HUDEP-2 (cell line): ENCODE measurements around the gene REV3L.

ENCODE experiments used
- DNase-seq, 76 experiments: peaks; one replicate each; lab custom pipeline; 2025; ENCODE audit not compliant: unreplicated experiment in 76 of 76; lab: John Stamatoyannopoulos, UW

Gene REV3L

DNA sequence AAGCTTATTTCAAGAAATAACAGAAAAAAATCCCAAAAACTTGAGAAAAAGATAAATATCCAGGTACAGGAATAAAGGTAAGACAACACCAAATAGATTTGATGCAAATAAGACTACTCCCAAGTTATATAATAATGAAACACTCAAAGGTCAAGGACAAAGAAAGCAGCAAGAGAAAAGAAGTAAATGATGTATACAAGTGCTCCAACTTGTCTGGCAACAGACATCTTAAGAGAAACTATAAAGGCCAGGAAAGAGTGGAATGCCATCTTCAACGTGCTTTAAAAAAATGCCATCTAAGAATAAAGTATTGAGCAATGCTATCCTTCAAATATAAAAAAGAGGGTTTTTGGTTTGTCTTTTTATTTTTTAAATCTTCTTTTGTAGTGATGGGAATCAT, 54.2 kb downstream of the REV3L start:
- DNase-seq = no peak

DNA sequence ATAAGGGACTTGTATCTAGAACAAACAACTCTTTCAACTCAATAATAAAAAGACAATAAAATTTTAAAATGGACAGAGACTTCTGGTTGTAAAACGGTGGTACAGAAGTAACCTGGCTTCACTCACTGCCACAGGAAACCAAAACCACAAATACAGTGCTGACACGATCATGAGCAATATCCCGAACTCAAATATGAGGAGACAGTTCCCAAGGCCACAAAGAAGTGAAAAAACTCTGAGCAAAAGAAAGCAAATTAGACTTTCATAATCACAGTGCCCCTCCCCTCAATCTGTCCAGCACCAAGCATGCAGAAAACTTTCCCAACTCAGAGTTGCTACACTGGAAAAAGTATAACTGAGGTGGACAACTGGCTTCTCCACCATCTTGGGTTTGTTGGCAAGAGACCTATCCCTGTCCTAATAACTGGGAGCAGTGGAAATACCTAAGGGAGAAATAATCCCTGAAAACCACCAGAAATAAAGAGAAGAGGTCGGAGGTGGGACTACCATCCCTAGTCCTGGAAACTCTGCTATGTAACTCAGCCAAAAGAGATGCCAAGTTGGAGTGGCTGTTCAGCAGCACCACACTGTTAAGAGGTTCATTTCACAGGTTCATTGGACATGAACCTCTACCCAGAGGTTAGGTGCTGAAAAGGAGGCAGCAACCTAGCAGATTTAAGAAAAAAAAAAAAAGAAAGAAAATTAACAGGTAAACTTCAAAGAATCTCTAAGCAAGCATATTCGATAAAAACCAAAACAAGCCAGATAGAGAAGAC, 55.5 kb downstream of the REV3L start:
- DNase-seq = no peak

DNA sequence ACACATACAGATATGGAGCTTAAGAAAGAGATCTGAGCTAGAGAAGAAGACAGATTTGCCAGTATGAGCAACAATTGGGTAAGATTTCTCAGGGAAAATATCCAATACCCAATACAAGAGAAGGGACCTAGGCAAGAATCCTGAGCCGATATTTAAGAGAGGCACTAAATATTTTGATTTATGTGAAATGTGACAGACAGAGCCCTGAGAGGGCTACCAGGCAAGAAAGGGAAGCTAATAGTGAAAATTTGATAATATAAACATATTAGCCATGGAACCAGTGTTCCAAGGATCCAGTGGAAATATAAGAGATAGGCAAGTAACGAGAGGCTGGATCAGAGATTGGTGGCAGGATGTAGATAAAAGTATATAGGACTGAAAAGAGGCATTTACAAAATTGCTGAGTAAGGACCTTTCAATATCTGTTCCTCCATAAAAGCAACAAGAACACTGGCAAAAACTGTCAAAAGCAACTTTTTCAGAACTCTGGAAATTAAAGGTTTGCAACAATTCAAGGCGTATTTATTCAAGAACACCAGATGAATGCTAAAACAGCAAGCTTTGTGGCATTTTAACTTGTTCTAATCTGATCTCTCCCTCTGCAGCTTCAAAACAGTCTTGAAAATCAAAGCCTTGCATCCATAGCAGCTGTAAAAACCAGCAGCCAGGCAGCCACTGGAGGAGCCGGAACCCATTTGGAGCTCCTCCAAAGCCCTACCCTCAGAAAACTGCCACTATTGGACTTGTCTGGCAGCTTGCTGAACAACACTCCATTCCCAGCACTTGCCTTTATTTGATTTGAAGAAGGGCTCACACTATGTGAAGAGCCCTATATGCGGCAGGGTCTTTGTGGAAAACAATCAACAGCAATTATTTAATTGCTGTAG, 58.8 kb downstream of the REV3L start:
- DNase-seq = peak in 14 of 76 experiments; percentile 7 to 38 (median 19)

DNA sequence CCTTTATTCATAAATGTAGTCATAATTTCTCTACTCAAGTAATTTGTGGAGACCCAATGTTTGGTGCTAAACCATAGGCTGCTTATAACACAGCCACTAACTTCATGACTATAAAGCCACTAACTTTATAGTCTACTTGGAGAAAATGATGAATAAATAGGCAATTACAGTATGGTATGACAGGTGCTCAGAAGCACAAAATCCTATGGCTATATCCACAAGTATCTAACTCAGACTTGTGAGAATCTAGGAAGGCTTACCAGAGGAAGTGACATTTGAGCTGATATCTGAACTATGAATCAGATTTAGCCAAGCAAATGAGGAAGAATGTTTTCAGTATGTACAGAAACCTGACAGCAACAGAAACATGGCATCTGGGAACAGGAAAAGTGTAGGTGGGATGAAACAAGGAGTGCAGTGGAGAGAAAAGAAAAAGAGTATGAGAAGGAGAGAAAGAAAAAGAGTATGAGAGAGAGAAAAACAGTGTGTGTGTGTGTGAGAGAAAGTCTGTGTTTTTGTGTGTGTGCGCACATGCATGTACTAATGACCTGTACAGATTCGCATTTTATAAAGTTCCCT, 59.9 kb downstream of the REV3L start:
- no peak for DNase-seq

DNA sequence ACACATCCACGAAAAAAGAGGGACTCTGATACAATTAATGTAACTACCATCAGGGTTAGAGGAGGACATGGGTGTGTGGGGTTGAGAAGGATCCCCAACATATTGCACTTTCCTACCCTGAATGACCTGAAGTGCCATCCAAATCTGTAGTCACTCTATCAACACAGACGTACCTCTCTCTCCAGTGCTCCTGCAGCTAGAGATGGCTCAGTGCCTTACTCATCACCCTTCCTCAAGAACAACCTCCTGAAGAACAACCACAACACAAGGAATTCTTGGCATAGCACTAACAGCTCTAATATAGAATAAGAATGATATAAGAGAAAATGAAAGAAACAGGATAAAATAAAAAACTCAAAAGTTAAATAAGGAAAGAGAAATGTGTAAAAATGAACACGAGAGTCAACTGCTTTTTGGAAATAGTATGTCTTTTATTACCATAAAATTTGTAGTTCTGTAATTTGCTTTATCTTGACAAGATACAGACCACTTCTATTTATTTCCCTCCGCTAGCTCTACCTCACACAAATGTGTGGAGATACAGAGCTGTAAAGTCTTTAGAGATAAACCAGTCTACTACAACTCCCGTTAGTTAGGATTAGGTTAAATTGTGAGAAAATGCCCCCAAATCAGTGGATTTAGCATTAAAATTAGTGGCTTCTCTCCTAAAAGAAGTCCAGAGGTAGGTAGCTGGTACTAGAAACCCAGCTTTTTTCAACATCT, 63.9 kb downstream of the REV3L start:
- DNase-seq = no peak

DNA sequence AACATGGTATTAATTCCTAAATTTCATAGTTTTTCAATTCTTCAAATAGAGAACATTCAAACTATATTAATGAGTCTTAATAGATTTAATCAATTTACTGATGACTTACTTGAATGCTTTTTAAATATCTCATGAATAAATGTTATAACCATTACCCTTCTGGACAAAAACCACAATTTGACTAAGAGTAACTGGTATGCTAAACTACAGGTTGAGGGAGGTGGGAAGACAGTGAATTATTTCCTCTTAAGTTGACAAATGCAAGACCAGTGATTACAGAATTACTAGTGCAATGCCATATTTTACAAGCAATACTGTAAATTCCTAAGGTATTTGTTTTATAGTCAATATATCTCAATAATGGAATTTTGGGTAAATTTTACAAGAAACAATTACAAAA, 65.1 kb downstream of the REV3L start:
- DNase-seq = no peak

DNA sequence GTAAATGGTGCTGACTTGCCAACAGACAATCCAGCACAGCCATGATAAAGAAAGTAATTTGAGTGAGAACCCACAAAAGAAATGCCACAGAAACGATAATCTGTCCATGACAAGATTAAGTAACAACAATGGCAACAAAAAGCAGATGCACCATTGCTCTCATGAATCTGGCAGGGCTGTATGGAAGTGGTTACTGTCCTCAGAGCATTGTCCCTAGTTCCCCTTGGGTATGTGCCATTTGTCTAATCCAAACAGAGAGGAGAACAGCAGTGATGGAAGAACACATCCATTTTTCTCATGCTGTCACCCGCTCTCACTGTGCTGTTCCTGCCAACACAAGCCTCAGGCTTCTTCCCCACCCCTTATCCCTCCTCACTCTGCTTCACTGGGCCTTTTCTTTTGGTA, 65.8 kb downstream of the REV3L start:
- DNase-seq = peak in 42 of 76 experiments; percentile 2 to 85 (median 38)

DNA sequence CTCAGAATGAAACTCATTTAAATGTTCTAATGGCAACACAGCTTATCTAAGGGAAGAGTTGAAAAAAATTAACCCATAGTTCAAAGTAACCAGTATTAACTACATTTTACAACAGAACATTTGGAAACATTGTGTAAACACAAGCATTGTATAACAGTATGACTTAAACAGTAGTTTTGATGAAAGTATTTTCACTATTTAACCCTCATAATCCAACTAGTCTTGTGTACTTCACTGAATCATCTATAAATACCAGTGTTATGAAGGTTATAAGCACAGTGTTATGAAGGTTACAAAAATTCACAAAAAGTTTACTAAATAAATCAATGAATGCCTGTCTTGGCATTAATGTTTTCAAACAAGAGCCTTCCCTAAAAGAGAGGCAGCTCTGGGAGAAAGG, 66.5 kb downstream of the REV3L start:
- DNase-seq = no peak

DNA sequence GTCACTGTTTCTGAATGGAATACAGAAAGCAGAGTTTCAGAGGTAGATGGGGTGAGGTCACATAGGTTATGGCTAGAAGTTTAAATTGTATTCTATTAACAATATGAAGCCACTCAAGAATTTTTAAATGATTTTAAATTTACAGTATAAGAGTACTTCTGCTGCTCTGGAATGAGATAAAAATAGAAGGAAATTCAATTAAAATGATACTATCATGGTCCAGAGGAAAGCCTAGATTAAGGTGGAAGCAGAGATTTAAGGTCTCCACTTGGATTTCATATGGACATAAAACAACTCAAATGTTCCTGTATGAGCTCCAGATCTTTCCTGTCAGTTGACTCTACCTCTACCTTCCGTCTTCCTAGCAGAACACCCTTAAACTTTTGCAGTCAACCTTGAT, 68.6 kb downstream of the REV3L start:
- no peak for DNase-seq

DNA sequence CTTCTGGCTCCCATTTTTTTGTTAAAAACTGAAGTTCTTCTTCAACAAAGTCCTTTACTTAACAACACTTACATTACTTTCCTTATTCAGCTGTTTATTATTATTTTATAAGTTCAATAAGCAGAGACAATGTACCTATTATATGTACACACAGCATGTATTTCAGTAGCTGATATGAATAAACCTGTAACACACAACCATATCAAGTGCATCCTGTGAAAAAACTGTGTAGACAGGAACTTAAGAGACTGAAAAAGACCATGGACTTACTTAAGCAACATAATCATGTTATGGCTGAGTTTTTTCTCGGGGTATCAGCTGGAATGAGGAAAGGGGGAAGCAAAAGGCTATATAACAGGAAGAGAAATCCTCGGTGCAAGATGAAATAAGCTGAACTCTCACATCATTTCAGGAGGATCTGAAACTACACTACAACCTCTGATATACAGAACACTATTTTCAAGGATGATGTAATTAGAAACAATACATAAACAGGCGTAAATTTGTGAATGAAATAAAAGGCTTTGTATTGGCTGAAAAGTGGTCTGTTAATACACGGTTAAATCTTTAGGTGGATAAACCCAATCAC, 70.9 kb downstream of the REV3L start:
- DNase-seq = no peak

DNA sequence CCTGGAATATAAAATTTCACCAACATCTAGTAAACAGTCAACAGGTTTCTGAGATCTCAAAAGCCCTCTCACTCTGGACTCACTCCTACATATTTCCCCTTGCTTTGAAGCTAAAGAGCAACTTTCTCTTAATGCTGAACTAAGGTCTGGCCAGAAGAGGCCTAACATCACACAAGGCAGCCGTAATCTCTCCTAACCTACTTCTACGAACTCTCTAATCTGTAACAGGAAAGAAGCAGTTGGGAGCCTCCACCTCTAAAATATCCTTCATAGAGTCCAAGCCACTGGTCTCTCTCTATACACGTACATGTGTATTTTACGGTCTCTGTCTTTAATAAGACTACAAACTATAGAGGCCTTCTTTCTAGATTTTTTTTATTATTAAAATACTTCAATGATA, 72.0 kb downstream of the REV3L start:
- peak in 3 of 76 experiments; percentile 4 to 16 (median 15) for DNase-seq

DNA sequence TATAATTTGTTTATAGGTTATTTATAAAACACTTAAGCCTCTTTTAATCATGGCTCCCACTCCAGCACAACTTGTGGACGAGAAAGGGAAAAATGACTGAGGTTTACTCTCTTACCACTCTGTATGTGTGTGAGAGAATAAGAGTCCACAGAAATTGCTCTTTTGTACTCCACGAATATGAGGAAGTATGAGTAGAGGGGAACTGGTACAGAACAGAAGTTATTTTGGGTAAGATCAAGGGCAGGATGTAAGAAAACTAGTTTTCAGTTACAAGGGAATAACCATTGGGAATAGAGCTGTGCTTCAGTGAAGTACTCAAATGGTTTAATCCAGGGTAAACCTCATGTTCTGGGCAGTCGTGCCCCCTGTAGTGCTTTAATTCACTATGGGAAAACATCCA, 72.6 kb downstream of the REV3L start:
- DNase-seq = no peak

DNA sequence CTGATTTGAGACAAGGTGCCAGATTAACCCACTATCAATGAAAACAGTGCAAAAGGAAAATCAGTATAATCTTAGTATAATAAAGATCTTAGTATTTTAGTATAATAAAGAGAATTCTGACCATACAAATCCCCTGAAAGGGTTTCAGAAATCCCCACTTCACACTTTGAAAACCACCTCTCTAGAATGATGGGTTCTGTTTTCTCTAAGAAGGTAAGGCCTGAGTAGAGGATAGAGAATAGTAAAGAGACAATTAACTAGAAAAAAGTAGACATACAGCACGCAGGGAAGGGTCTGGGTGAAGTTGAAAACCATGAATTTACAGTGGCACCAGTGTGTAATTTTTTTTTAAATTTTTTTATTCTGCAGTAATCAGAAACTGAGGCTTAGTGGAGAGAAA, 73.6 kb downstream of the REV3L start:
- DNase-seq = no peak

DNA sequence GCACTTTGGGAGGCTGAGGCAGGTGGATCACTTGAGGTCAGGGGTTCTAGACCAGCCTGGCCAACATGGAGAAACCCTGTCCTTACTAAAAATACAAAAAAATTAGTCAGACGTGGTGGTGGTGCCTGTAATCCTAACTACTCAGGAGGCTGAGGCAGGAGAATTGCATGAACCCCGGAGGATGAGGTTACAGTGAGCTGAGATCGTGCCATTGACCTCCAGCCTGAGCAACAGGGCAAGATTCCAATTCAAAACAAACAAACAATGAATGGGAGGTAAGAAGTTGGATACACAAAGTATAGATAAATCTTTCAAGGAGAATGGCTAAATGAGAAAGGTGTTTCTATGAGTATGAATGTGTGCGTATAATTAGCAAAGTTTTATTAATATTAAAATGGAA, 75.3 kb downstream of the REV3L start:
- no peak for DNase-seq

DNA sequence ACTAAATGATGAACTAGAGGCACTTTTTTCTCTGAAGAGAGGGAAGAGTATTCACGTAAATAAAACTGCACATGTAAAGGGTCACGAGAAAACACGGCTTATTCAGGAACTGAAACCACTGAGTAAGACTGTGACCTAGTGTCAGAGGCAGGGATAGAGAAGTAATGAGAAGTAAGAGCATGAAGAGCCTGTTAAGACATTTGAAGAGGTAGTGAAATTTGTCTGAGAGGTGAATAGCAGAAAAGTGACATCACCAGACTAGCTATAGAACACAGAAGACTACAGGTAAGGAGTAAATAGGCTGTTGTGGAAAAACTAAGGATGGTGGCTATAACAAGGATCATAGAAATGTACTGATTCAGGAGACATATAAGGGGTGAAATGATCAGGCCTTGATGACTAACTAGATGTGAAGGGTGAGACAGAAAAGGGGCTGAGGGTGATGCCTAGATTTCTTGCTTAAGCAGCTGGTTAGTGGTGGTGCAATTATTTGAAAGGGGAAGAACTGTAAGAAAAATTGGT, 76.8 kb downstream of the REV3L start:
- no peak for DNase-seq

DNA sequence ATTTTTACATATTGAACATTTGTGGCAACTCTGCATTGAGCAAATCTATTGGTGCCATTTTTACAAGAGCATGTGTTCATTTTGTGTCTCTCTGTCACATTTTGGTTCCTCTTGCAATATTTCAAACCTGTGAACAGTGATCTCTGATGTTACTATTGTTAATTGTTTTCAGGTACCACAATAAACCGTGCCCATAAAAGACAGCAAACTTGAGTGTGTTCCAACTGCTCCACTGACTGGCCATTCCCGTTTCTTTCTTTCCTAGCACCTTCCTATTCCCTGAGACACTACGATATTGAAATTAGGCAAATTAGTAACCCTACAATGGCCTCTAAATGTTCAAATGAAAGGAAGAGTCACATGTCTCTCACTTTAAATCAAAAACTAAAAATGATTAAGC, 79.6 kb downstream of the REV3L start:
- DNase-seq = no peak

DNA sequence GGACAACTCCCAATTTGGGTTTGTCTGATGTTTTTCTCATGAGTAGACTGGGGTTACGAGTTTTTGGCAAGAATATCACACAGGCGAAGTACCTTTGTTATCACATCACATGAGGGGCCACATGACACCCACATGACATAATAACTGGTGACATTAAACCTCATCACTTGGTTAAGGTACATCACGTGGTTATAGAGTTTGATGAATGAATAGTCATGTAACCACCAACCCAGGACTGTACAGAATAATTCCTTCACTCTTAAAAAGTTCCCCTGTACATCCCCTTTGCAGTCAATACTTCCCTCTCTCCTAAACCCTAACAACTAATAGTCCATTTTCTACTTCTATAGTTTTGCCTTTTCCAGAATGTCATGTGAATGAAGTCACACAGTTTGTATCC, 83.4 kb downstream of the REV3L start:
- peak in 35 of 76 experiments; percentile 5 to 74 (median 38) for DNase-seq

DNA sequence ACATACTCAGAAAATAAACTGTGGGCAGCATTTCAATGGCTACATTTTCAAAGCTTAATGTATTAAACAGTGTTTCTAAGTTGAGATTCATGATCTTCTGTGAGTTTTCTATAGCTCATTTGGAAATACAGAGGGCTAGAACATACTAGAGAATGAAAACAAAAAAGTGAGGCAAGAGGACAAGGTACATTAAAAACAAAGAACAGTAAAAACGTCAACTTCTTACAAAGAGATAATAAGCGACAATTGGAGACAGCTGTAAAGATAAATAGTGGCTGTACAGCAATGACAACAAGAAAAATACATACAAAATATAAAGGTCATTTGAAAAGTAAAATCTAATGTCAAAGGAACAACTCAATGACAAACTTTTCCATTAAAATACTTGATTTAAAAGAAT, 94.3 kb downstream of the REV3L start:
- DNase-seq = no peak

DNA sequence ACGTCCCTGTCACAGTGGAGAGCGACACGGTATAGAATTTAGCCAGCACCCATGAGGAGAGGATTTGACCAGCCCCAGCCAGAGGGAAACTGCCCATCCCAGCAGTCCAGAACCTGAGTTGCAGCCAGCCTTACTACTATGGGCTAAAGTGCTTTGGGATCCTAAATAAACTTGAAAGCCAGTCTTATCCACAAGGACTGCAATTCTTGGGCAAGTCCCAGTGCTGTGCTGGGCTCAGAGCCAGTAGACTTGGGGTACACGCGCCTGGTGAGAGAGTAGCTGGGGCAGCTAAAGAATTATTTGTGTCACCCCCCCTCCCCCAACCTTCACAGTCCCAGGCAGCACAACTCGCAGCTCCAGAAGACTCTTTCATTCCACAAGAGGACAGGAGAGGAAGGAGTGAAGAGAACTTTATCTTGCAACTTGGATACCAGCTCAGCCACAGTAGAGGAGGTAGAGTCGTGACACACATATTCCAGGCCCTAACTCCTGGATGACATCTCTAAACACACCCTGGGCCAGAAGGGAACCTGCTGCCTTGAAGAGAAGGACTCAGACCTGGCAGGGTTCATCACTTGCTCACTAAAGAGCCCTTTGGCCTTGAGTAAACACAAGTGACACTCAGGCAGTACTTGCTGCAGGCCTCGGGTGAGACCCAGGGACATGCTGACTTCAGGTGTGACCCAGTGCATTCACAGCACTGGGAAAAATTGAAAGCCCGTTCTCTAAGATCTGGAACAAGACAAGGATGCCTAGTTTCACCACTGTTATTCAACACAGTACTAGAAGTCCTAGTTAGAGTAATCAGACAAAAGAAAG, 100.3 kb downstream of the REV3L start:
- DNase-seq = no peak
